ENCODE measurements around the gene C3orf80. TPM values are rescaled to one million over a fixed set of nuclear protein-coding genes. Genes with fewer than 3 reads are reported as not detected.

C3orf80 gene
- total RNA-seq, 1 experiment from 2014 or later: 2.4 TPM

DNA sequence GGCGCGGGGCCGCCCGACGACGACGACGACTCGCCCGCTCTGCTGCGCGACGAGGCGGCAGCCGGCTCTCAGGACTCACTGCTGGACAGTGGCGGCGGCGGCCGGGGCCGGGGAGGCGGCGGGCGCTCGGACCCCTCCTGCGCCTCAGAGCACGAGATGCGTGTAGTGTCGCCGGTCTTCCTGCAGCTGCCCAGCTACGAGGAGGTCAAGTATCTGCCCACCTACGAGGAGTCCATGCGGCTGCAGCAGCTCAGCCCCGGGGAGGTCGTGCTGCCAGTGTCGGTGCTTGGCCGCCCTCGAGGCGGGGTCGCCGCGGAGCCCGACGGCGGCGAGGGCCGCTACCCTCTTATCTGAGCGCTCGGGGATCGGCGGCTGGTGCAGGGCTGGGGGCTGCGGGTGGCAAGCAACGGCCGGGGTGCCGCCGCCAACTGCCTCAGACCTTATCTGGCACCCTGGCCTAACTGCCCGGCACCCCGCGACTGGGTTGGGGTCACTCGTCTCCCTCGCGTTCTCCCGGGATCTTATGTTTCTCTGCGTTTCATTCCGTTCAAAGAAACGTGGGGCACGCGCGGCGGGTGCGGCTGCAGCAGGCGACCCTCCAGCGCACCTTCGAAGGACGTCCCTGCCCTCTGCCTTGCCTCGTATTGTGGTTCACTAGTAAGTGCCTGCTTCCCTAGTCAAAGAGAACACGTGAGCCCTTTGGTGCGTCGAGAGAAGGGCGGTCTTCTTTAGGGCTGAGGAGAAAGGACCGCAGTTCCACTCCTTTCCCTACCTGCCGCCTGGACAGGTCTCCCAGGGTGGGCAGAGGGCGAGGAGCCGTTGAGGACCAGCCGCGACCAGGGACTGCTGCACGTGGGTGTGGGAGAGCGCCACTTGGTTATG is 1.0 kb downstream of the C3orf80 start:
- Histone ChIP-seq H2AFZ (ENCODE audit: low read depth, low read length, poor library complexity, severe bottlenecking) (no peak overlapping the region), H3K36me3 (ENCODE audit: control insufficient read depth in 1 of 2, insufficient read depth in 2 of 2, low read length in 2 of 2) (no peaks in the 10 kb centered on the region), H3K79me2 (ENCODE audit: insufficient read depth, low read length) (no peaks in the 10 kb centered on the region), H3K9me3 (ENCODE audit: control insufficient read depth in 1 of 2, insufficient read depth in 1 of 2, low read depth in 1 of 2, low read length in 2 of 2) (no peaks in the 10 kb centered on the region), H3K9ac (ENCODE audit: low read length) (peak overlapping the region; percentile 63), H4K20me1 (ENCODE audit: insufficient read depth) (no peaks in the 10 kb centered on the region), H3K9me2 (ENCODE audit: insufficient read depth) (no peaks in the 10 kb centered on the region), H3K27ac (ENCODE audit: low read depth, low read length) (peak overlapping the region; percentile 45; the same call in 1 of the 2 replicates), H3K4me2 (ENCODE audit: low read length) (peak overlapping the region; percentile 83), H3K4me1 (ENCODE audit: control insufficient read depth in 1 of 2, insufficient read depth in 2 of 2, low read length in 2 of 2) (peaks cover 5 to 9% of the 10 kb centered on the region in 2 experiments; a peak in 2 of 4 replicates), H3K4me3 (replicated peaks in 1 of 2; ENCODE audit: low read depth in 1 of 2, low read length in 2 of 2) (peak overlapping the region; percentile 46 to 66), H3K27me3 (ENCODE audit: insufficient read depth, low read length) (no peaks in the 10 kb centered on the region)
- ATAC-seq (no peak), DNase-seq (ENCODE audit: low read depth, low spot score) (no peak)
- ChIA-PET RAD21 (ENCODE audit: low non-redundant PET in 1 of 2, low total read pairs in 2 of 2, uncharacterized antibody in 2 of 2, unreplicated experiment in 2 of 2) (no interaction called here), CTCF (interaction anchor here (1.1 to 1.3 kb wide), 2 partner anchors 11 to 187 kb away, joined by 4 to 5 read pairs; no protein-coding TSS in a partner anchor), POLR2A (no interaction called here)
- TSS peak; percentile 74 for BruUV-seq (replicated peaks)
- TF ChIP-seq CEBPB (IDR thresholded peaks at IDR 0.05; ENCODE audit: low read depth) (no peak), POLR2AphosphoS5 (IDR thresholded peaks at IDR 0.05; ENCODE audit: low read depth, low read length) (no peak), ZNF274 (IDR thresholded peaks at IDR 0.05; ENCODE audit: low read depth, low read length) (no peak), FOSL1 (IDR thresholded peaks at IDR 0.05; ENCODE audit: low read depth) (no peak)
- intact Hi-C loops (cut with micrococcal nuclease): no loop called here

DNA sequence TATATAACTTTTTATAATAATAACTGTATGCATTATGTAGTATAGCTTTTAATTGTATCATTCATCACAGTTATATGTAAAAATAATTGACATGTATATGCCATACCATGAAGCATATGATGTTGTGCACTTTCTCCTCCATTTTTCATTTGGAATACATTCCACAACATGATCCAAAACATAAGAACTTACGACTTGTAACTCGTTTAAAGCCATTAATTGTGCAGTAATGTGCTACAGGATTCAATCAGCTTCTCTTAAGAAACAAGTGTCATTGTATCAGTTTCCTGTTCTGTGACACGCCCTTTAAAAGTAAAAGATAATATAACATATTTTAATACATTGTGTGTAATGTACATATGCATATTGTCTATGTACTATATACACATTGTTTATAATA is 2.2 kb downstream of the C3orf80 start:
- ChIA-PET CTCF (no interaction called here), RAD21 (ENCODE audit: low non-redundant PET in 1 of 2, low total read pairs in 2 of 2, uncharacterized antibody in 2 of 2, unreplicated experiment in 2 of 2) (no interaction called here), POLR2A (no interaction called here)
- H3K27me3 ChIP-seq (ENCODE audit: insufficient read depth, low read length): no peaks in the 10 kb centered on the region
- H3K27ac ChIP-seq (ENCODE audit: low read depth, low read length): no peak overlapping the region
- no peak overlapping the region for H3K9ac ChIP-seq (ENCODE audit: low read length)
- intact Hi-C loops (cut with micrococcal nuclease): no loop called here
- H3K79me2 ChIP-seq (ENCODE audit: insufficient read depth, low read length): no peaks in the 10 kb centered on the region
- H3K4me1 ChIP-seq (ENCODE audit: control insufficient read depth in 1 of 2, insufficient read depth in 2 of 2, low read length in 2 of 2): peaks cover 5 to 9% of the 10 kb centered on the region in 2 experiments; a peak in 2 of 4 replicates
- no peak overlapping the region for H2AFZ ChIP-seq (ENCODE audit: low read depth, low read length, poor library complexity, severe bottlenecking)
- H3K4me2 ChIP-seq (ENCODE audit: low read length): no peak overlapping the region
- H3K36me3 ChIP-seq (ENCODE audit: control insufficient read depth in 1 of 2, insufficient read depth in 2 of 2, low read length in 2 of 2): no peaks in the 10 kb centered on the region
- DNase-seq (ENCODE audit: low read depth, low spot score) (no peak), ATAC-seq (no peak)
- H3K9me2 ChIP-seq (ENCODE audit: insufficient read depth): no peaks in the 10 kb centered on the region
- no peak overlapping the region for H3K4me3 ChIP-seq (replicated peaks in 1 of 2; ENCODE audit: low read depth in 1 of 2, low read length in 2 of 2)
- BruUV-seq (replicated peaks): no TSS peak
- H4K20me1 ChIP-seq (ENCODE audit: insufficient read depth): no peaks in the 10 kb centered on the region
- H3K9me3 ChIP-seq (ENCODE audit: control insufficient read depth in 1 of 2, insufficient read depth in 1 of 2, low read depth in 1 of 2, low read length in 2 of 2): no peaks in the 10 kb centered on the region
- TF ChIP-seq POLR2AphosphoS5 (IDR thresholded peaks at IDR 0.05; ENCODE audit: low read depth, low read length) (no peak), EZH2phosphoT487 (IDR thresholded peaks at IDR 0.05; ENCODE audit: borderline replicate concordance) (no peak), SRF (IDR thresholded peaks at IDR 0.05; ENCODE audit: low read depth) (no peak), CBX3 (IDR thresholded peaks at IDR 0.05; ENCODE audit: low read depth) (no peak), TCF7L2 (IDR thresholded peaks at IDR 0.05; ENCODE audit: borderline replicate concordance, extremely low read depth, insufficient read depth, insufficient read length) (no peak), FOSL1 (IDR thresholded peaks at IDR 0.05; ENCODE audit: low read depth) (no peak), CEBPB (IDR thresholded peaks at IDR 0.05; ENCODE audit: low read depth) (no peak), REST (IDR thresholded peaks at IDR 0.05; ENCODE audit: low read depth) (no peak), ELF1 (IDR thresholded peaks at IDR 0.05; ENCODE audit: borderline replicate concordance, low read depth) (no peak), JUND (IDR thresholded peaks at IDR 0.05) (no peak)
- TF ChIP-seq, protein P1, sequence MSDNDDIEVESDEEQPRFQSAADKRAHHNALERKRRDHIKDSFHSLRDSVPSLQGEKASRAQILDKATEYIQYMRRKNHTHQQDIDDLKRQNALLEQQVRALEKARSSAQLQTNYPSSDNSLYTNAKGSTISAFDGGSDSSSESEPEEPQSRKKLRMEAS (IDR thresholded peaks at IDR 0.05): no peak
- TF ChIP-seq, protein P2, sequence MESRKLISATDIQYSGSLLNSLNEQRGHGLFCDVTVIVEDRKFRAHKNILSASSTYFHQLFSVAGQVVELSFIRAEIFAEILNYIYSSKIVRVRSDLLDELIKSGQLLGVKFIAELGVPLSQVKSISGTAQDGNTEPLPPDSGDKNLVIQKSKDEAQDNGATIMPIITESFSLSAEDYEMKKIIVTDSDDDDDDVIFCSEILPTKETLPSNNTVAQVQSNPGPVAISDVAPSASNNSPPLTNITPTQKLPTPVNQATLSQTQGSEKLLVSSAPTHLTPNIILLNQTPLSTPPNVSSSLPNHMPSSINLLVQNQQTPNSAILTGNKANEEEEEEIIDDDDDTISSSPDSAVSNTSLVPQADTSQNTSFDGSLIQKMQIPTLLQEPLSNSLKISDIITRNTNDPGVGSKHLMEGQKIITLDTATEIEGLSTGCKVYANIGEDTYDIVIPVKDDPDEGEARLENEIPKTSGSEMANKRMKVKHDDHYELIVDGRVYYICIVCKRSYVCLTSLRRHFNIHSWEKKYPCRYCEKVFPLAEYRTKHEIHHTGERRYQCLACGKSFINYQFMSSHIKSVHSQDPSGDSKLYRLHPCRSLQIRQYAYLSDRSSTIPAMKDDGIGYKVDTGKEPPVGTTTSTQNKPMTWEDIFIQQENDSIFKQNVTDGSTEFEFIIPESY (IDR thresholded peaks at IDR 0.05; ENCODE audit: extremely low read depth, insufficient replicate concordance, low read length): no peak

Data from HCT116 (cell line).